Hippocampal formation (tissue), 2 donors: ENCODE measurements around the gene C1orf21.

Experiments used
- DNase-seq, 2 donors: peaks; one replicate each; lab custom pipeline; 2025; lab: John Stamatoyannopoulos, UW

Gene C1orf21

DNA sequence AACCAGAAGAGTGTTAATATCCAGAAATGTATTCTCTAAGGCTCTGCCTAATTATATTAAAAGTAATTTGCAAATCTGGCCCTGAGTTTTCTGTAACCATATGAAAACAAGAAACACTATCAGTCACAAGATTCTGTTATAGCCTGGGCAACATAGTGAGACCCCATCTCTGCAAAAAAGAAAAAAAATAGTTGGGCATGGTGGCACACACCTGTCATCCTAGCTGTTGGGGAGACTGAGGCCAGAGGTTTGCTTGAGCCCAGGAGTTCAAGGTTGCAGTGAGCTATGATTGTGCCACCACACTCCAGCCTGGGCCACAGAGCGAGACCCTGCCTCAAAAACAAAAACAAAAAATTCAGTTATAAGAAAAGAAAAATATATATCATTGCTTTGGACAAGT lies 25.6 kb downstream of the C1orf21 start:
- DNase-seq: no peak

DNA sequence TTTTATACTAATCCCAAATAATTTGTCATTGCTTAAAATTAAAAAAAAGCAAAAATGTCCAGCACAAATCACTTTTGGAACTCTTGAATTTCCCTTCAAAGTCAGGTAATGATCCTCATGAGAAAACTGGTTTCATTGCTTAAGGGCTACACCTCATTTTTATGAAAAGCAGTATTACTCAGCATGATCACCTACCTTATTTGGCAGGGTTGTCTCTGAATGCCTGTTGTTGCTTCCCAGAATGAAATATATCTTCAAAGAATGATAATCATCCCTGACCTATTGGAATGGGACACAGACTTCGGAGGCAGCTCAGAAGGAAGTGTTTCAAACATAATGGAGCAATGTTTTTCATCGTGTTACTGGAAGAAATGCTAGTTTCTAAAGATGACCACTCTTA lies 29.7 kb downstream of the C1orf21 start:
- no peak for DNase-seq

DNA sequence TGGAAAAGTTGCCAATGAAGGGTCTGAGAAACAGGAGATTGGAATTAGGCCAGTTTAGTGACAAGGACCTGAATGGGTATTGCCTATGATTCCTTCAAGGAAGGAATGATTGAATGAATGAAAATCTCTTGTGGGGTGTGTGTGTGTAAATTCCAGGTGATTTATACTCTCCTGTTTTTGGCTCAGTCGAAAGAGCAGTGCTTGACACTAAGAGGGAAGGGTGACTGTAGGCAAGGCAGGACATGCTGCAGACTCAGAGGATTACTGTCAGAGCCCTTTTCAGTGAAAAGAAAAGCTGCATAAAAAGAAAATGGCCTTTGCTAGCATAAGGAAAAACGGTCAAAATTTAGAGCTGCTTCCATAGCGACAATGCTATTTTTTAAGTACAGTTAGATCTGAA lies 30.1 kb downstream of the C1orf21 start:
- no peak for DNase-seq

DNA sequence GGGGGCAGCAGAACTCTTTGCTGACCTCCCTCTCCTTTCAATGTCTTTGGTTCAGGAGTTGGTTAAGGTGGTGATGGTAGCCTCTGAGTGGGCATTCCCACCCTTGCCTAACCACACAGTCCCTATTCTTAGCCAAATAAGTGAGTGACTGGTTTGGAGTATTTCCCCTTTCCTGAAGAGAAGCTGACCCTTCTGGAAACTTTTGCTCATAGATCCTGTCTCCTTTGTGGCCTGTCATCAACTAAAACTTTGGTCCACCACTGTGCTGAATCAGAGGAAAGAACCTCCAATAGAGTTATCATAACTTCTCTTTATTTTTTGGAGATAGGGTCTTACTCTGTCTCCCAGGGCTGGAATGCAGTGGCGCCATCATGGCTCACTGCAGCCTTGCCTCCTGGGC lies 31.1 kb downstream of the C1orf21 start:
- no peak for DNase-seq

DNA sequence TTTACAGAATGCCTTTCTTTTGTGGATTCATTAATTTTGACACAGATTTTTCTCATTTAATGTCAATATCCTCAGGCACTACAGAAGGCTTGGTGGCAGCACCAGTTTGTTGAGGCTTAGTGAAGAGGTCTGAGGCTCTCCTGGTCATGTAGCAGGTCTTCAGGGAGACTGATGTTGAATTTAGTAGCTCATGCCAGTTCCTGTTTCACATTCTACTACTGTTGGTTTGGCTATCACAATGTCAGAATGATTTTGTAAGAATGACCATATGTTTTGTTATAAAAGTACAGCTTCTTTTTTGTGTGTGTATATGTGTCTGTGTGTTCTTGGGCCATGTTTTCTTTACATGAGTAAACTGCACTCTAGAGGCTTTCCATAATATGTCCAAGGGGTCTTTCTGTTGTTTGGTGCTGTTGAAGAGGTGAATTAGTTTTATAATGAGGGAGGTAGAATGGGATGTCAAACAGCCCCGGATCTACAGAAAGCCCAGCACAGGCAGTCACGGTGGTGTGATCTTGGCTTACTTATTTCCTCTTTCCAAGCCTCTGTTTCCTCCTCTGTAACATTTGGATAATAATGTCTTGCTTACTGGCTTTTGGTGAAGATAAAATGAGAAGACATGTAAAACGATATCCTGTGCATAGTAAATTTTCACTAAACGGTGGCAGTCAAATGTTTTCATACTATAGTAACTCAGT lies 32.0 kb downstream of the C1orf21 start:
- DNase-seq: no peak

DNA sequence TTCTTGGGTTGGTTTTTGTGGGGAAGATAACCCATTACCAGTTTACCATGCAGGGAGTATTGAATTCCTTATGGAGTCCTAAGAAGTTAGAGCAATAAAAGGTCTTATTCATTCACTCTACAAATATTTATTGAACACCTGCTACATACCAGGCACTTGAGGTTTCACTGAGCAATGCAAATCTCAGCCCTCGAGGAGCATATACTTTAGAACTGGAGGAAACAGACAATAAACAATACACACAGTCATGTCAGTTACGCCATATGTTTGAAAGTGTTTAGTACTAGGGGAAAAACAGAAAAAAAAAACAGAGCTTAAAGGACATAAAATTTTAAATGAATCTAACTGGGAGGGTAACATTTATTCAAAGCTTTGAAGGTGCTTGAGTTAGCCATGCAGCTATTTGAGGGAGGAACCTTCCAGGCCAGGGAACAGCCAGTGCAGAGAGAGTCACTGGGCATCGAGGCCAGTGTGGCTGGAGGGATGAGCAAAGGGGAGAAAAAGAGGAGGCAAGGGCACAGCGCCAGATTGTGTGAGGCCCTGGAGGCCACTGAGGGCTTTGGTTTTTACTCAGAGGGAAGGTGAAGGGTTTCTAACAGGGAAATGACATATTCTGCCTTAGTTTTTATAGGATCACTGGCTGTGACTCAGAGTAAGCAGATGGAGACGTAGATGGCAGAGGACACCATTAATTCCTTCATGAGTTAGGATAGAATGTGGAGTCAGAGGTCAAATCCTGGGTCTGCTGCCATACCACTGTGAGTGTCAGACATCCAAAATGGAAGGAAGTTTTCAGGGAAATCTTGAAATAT lies 32.7 kb downstream of the C1orf21 start:
- DNase-seq: no peak

DNA sequence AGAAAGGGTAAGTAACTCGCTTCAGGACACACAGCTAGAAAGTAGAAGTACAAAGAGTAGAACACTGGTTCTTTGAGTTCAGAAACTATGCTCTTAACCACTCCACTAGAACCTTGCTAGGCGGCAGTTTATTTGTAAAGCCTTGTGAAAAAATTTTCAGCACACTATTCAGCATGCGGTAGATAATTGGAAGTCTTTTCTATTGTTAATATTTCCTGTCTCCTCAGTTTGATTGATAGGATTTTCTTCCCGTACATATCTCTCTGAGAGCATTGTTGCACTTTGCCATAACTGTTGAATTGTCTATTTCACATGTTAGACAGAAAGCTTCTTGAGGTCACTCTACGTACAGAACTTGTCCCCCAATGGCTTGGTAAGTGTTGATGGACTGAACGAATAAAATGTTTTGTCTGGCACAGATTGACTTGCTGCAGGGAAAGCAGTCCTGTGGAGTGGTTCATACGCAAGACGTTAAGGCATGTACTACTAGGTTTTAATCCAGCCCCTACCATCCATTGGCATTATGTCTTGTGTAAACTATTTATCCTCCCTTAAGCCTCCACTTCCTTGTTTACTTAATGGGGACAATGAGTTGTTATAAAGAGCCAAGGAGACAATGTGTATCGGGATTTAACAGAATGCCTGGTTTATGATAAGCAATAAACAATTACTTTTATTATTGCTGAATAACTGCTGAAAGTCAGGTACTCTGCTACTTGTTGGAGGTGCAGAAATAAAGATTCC lies 35.8 kb downstream of the C1orf21 start:
- no peak for DNase-seq

DNA sequence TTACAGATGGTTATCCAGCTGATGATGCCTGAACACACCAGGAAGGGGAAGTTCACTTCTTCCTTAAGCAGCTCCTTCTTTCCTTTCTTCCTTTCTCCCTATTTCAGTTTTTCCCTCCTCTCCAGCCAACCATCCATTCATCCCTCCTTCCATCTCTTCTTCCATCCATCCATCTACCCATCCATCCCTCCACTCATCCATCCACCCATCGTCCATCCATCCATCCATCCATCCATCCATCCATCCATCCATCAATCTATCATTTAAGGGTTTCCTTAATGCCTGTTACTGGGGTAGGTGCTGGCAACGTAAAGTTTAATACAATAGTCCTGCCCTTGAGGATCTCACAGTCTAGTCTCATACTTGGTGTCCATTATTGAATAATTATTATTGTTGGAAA lies 36.8 kb downstream of the C1orf21 start:
- DNase-seq: no peak

DNA sequence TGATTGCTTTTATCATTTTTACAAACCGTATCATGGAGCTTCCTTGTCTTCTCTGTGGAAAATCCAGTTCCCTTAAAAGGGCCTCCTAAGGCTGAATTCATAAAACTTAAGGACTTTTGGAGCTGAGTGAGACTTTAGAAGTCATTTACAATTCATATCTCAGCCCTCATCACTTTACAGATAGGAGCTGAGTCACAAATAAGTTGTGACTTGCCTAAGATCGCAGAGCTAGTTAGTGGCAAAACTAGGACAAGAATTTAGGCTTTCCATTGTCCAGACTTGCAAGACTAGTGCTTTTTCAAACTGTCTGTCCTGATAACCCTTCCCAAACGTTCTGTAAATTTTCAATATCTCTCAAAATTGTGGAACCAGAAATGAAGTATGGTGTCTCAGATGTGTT lies 37.3 kb downstream of the C1orf21 start:
- no peak for DNase-seq

DNA sequence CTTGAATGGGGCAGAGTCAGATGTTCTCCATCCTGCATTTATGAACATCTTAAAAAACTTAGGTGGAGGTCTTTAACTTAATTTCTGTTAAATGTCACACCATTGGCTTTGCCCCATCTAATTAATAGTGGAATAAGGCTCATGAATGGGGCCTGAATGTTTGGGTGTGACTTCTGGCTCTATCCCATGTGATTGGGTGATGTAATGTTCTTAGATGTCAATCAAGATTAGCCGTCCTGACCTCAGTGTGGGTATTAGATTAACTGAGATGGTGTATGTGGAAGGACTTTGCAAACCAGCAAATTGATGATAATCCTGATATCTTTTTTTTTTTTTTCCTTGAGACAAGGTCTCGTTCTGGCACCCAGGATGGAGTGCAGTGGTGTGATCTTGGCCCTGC lies 38.1 kb downstream of the C1orf21 start:
- DNase-seq: no peak

DNA sequence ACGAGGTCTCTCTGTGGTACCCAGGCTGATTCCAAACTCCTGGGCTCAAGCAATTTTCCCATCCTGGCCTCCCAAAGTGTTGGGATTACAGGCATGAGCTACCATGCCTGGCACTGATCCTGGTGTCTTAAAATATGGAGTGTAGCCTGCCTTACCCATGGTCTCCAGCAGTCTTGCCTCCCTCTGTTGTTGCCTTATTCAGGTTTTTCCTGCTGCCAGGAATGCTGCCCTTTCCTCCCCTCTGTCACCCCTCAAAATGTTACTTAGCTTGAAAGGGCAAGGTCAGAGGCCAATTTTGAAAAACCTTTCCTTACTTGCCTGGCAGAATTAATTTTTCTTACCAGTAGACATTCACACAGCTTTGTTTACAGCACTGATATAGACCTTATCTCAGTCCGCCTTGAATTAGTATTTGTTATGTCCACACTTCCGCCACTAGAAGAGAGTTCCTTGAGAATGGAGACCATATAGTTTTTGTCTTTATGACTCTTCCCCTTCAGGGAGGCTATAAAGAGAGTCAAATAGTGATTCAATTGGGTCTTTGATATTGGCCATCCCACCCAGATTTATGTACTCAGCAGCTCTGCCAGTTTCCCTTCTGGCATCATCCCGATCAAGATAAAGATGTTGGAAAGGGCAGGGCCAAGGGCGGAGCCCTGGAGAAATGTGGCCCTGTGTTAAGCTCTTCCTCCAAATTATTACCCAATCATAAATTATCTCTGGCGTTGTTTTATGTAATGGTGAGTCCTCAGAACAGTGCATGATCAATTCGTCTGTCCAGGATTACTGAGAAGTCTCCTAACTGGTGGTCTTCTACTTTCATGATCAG lies 38.8 kb downstream of the C1orf21 start:
- DNase-seq: no peak

DNA sequence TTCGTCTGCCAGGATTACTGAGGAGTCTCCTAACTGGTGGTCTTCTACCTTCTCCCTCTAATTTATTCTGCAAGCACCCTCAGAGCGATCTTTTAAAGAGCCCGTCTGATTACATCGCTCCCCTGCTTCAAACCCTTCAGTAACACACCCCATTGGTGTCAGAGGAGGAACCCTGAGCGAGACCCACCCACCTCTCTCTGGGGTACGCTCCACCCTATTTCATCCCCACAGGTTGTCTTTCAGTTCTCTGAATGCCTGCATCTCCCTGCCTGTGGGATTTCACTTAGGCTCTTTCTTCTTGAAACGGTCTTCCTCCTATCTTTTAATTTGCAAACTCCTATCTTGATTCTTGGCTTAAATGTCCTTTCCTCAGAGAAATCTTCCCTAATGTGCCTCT lies 39.4 kb downstream of the C1orf21 start:
- no peak for DNase-seq

DNA sequence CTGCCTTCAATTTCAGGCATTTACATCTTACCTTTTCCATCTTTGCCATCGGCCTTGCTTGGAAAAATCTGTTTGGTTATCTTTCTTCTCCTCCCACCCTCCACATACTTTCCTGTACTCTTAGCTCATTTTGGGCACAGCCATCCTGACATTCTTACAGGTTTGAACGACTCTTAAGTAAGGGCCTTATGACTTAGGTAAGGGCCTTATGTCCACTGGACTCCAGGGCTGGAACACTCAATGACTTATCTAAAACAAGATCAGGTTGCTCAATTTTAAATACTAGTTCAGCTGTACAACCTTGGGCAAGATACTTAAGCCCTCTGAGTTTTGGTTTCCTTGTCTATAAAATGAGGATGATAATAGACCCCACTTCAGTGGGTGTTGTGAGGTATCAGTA lies 40.9 kb downstream of the C1orf21 start:
- no peak for DNase-seq

DNA sequence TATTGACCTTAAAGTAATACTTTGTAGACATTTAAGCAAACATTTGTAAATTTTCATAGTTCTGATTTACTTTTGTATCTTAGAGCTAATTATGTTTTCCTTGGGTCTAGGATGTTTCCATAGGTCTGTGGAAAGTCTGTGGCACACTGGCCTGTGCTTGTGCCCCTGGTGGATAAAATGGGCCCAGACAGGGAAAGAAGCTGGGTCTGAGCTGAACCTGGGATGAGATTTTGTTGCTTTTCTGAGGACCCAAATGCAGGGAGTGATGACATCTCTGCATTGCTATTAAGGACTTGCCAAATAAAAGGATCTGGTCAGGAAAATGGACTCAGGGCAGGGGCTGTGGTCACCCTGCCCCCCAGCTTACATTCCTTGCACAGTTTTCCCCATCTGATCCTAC lies 41.8 kb downstream of the C1orf21 start:
- no peak for DNase-seq

DNA sequence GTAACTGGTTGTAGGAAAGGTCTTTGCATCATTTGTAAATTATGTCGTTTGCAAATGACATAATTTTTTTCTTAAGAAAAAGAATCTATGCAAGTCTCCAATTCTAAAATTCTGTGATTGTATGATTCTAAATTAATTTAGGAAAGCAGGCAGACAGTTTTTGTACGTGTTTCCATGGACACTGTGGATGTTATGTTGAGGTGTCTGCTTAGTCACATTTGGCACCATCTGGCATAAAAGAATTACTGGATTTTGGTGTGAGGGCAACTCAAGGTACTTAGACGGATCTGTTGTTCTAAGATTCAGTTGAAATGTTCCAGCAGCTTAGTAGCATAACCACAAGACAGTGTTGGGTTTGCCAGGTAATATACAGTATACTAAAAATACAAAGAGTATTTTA lies 42.5 kb downstream of the C1orf21 start:
- peak in 1 of 2 donors; percentile 28 for DNase-seq

DNA sequence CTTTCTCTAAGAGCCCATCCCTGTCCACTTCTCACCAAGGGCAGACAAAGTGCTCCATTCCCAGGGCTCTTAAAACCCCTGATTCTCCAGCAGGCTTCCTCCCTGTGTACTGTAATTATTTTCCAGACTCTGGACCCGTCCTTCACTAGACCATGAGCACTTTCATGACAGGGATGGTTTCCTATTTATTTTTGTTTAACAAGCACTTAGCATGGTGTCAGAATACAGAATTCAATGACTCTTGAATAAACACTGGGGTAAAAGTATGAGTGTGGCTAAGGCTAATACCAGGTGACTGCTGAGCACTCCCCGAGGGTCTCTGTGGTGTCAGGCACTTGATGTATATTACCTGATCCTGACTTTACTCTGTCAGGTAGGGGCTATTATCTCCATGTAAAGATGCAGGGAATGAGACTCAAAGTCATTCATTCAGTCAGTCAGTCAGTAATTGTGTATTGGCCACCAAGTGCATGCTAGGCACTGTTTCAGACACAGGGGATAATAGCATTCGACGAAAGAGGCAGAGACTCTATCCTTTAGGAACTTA lies 47.2 kb downstream of the C1orf21 start:
- DNase-seq: no peak

DNA sequence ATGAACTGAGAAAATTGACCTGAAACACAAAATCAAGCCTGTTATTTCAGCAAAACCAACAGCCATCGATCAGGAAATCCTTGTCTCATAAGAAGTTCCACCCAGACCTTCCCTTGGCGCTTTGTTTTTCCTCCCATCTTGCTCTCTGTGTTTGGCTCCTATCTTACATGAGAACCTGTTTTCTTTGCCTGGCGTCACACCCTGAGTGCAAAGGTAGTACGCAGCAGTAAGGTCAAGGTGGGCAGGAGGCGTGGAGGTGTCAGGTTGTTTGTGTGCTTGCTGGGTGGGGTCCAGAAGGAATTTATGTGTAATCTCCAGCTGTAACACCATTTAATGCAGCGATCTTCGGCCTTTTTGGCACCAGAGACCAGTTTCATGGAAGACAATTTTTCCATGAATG lies 50.5 kb downstream of the C1orf21 start:
- DNase-seq: no peak

DNA sequence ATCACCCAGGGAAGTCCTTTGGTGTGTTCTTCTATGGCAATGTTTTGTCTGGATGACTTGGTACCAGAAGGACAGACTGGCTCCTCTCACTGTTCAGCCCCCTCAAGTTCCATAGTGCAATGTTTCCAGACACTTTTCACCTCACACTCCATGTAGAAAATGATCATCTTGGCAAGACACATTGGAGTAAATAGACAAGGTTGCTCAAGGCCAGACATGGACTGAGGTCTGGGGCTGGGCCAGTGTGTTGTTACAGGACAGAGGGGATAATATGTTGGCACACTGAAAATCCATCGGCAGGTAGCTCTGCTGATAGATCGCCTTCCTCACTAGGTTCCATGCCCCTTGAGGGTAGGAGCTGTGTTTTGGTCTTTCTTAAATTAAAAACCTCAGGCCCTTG lies 51.5 kb downstream of the C1orf21 start:
- DNase-seq: no peak

DNA sequence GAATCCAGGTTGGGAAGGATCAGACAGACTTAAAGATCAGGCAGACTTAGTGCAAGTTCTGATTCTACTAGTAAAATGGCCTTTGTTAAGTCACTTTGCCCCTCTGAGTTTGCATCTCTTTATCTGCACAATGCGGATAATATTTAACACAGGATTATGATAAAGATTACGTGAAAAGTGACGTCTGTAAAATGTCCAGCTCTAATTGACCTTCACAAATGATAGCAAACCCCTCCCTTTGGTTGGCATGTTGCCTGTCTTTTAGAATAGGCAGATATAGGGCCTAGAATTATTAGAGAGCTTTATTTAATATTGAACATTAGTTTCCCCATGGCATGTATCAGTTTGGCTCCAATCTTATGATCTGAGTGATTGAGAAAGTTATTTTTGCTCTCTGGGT lies 55.4 kb downstream of the C1orf21 start:
- DNase-seq: no peak

DNA sequence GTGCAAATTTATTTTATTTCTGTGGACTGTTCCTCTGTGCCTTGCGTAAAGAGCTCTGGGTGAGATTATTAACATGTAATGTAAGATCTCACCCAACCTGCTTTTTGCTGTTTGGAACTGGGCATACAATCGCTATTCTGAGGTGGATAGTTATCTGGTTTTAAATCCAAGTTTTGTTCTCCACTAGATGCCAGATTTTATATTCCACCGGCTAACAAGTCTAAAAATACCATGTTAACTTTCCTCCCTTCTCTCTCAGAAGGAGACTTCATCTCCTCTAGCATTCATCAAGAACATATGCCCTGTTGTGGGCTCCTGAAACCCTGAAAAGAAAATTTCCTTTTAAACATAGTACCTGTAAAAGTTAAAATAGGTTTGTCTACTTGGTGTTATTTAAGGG lies 56.4 kb downstream of the C1orf21 start:
- DNase-seq: peak in 1 of 2 donors; percentile 21

DNA sequence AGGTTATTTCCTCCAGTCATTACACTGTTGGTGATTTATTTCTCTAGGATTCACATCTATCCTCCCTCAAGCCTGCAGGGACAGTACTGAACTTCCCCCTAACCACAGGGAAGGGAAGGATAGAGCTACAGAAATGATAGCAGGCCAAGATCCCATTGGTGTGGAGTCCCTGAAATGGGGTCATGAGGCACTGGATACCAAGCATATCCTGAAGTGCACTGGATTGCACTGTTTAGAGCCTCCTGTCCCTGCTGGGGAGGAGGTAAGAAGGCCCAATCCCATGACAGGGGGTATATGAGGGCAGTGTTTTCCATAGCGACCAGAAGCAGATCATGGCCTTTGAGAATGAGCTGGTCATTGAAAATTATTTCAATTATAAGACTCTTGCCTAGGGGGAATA lies 56.8 kb downstream of the C1orf21 start:
- no peak for DNase-seq

DNA sequence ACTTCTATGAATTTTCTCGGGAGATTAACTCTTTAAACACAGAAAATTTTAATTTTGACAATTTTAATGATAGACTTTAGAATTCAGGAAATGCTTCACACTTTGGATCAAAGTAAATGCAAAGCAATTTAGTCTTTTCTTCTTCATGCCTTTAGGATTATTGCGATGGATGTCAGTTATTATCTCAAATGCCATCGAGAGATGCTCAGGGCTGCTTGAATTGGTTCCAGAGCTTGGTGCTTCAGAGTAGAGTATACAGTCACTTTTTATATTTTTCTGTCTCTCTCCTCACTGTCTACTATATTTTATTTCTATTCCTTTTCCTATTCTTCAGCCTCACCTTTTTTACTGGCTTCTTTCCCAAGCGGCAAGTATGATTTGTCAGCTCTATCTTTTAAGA lies 59.2 kb downstream of the C1orf21 start:
- no peak for DNase-seq
